Measurements from ENCODE around the gene ORMDL3.

GRCh38 chr17:39952680-39953470 lies 25.5 kb upstream of the ORMDL3 start:
- TF ChIP-seq POLR2AphosphoS5 (IDR thresholded peaks at IDR 0.05; ENCODE audit: borderline replicate concordance, low read depth, low read length), result no peak
- TF ChIP-seq EZH2 (IDR thresholded peaks at IDR 0.05), result no peak
- no peak for TF ChIP-seq FOXP2 (optimal IDR thresholded peaks at IDR 0.05; ENCODE audit: control extremely low read depth, extremely low read length, insufficient read depth)
